Neural crest cell (in vitro differentiated cells): Measurements from ENCODE around the gene ZNF646. TPM values are rescaled to one million over a fixed set of nuclear protein-coding genes. Genes with fewer than 3 reads are reported as not detected.

Source experiments
- DNase-seq: peaks from one replicate; pipeline ENCODE4 v3.0.0; 2021; ENCODE audit warnings: low read depth, mixed read lengths, low spot score
- H3K27ac Mint-ChIP-seq: one replicate; pipeline ENCODE4 v1.8.0; 2021; ENCODE audit warnings: mild to moderate bottlenecking, mixed read lengths; ENCODE audit not compliant: unreplicated experiment
- H3K27me3 Mint-ChIP-seq: 2 replicates; pipeline ENCODE4 v1.8.0; 2021; ENCODE audit warnings: low read depth, mild to moderate bottlenecking, mixed read lengths
- H3K36me3 Mint-ChIP-seq: 2 replicates; pipeline ENCODE4 v1.8.0; 2021; ENCODE audit warnings: low read depth, mild to moderate bottlenecking, mixed read lengths
- H3K4me1 Mint-ChIP-seq: 2 replicates; pipeline ENCODE4 v1.8.0; 2021; ENCODE audit warnings: mixed read lengths
- H3K4me3 Mint-ChIP-seq: one replicate; pipeline ENCODE4 v1.8.0; 2021; ENCODE audit warnings: mild to moderate bottlenecking, mixed read lengths
- H3K9me3 Mint-ChIP-seq: 2 replicates; pipeline ENCODE4 v1.8.0; 2021; ENCODE audit warnings: mixed read lengths
- CTCF ChIP-seq: fragments of 200-600 bp; sonication (generic); conservative IDR thresholded peaks from 2 replicates; pipeline ENCODE4 v1.5.0; 2021; ENCODE audit warnings: antibody characterized with exemption, mild to moderate bottlenecking
- total RNA-seq: library from RNA; stranded (reverse); gene quantifications from 2 replicates; pipeline ENCODE4 v1.2.1, GENCODE V29; 2021

The ZNF646 gene
- total RNA-seq, 1 donor from 2014 or later: 32.4 TPM

- H3K27ac Mint-ChIP-seq: no peak overlapping the region
These were observed 9.8 kb downstream of the ZNF646 start for GRCh38 chr16:31083981-31084380.

DNA sequence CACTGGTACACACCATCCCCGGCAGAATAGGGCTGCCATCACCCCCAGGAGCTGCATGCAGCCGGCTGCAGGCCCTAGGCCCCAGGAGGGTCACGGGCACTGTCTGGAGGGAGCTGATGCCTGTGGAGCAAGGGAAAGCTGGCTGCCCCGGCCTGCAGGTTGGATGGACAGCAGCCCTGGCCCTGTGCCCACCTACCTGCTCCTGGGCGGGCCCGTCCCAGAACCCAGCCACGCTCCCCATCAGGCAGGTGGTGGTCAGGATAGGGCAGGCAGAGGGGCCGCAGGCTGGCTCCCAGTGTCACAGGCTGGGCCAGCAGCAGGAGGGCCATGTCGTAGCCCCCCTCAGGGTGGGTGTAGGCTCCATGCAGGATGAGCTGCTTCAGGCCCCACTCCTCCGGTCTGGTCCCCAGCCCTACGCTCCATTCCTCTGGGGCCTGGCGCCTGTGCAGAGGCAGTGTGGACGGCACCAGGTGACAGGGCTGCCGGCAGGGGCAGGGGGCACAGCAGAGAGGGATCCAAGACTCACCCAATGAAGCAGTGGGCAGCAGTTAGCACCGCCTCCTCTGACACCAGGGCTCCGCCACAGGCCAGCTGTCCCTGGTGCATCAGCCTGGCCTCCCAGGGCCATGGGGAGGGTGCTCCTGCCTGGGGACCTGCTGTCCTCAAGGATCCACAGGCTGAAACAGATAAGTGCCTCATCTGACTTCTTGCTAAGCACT is 10.5 kb downstream of the ZNF646 start:
- H3K36me3 Mint-ChIP-seq: peaks cover 3% of the 10 kb centered on the region
- peaks cover 2% of the 10 kb centered on the region for H3K27me3 Mint-ChIP-seq
- no peaks in the 10 kb centered on the region for H3K9me3 Mint-ChIP-seq
- no peak for TF ChIP-seq CTCF
- H3K4me3 Mint-ChIP-seq: peak overlapping the region; percentile 19
- peak overlapping the region; percentile 90 for H3K27ac Mint-ChIP-seq
- H3K4me1 Mint-ChIP-seq: peaks cover 4% of the 10 kb centered on the region
- DNase-seq: no peak

More at GRCh38 chr16:31083981-31084380, 9.8 kb downstream of the ZNF646 start:
- H3K4me1 Mint-ChIP-seq: peaks cover 4% of the 10 kb centered on the region
- H3K36me3 Mint-ChIP-seq: peaks cover 6% of the 10 kb centered on the region
- peaks cover 2% of the 10 kb centered on the region for H3K27me3 Mint-ChIP-seq
- DNase-seq: no peak
- H3K9me3 Mint-ChIP-seq: no peaks in the 10 kb centered on the region
- H3K4me3 Mint-ChIP-seq: peak overlapping the region; percentile 19
- TF ChIP-seq CTCF: no peak

DNA sequence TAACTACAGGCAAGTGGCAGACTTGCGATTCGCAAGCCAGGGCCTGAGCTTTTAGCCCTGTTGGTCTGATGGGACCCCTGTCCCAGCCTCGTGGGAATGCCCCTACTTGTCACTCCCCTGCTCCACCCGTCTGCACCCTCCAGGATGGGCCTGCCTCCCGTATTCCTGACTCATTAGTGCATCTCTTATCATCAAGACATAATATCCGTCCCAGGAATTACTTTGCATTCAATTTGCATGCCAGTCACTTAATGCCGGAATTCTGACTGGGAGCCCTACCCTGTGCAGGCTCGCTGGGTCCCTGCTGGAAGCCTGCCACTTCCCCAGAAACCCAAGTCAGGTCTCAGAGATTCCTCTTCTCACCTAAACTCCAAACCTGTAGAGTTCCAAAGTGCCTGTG is 11.2 kb downstream of the ZNF646 start:
- peaks cover 4% of the 10 kb centered on the region for H3K4me1 Mint-ChIP-seq
- H3K27ac Mint-ChIP-seq: peak overlapping the region; percentile 90
- DNase-seq: no peak
- H3K27me3 Mint-ChIP-seq: peaks cover 2% of the 10 kb centered on the region
- H3K4me3 Mint-ChIP-seq: peak overlapping the region; percentile 2
- TF ChIP-seq CTCF: no peak
- peaks cover 3% of the 10 kb centered on the region for H3K36me3 Mint-ChIP-seq
- H3K9me3 Mint-ChIP-seq: no peaks in the 10 kb centered on the region

DNA sequence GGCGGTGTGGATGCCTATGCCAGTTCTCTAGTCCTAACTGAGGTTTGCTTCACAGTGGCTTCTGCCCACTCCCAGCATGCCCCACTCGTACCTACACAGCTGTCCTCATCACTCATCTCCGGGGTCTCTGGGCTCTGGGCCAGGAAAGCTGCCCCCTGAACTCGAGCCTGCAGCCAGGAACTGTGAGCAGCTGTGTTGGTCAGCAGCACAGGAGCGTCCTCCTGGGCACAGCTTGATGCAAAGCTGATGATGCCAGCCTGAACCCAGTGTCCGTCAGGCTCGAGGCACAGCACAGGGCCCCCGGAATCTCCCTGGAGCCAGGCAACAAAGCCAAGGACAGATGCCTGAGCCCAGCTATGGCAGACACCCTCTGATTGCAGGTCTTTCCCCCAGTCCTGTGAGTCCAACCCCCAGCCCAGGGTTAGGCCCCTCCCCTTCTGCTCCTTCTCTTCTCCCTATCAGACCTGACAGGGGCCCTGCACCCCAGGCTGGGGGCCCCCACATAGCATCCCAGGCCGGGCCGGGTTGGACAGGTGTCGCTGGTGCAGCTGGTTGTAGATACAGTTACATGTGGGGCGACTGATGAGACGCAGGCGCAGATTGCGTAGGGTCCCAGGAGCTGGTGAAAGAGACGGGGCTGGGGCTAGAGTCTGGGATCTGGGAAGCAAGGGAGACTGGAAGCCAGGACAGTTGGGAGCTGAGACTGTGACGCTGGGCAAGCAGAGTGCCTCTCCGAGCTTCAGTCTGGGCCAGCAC is 11.8 kb downstream of the ZNF646 start:
- Mint-ChIP-seq H3K9me3 (no peaks in the 10 kb centered on the region), H3K27me3 (peaks cover 2% of the 10 kb centered on the region), H3K4me1 (peaks cover 4% of the 10 kb centered on the region), H3K36me3 (peaks cover 2% of the 10 kb centered on the region), H3K4me3 (peak overlapping the region; percentile 34), H3K27ac (peak overlapping the region; percentile 67)
- no peak for DNase-seq
- no peak for TF ChIP-seq CTCF

DNA sequence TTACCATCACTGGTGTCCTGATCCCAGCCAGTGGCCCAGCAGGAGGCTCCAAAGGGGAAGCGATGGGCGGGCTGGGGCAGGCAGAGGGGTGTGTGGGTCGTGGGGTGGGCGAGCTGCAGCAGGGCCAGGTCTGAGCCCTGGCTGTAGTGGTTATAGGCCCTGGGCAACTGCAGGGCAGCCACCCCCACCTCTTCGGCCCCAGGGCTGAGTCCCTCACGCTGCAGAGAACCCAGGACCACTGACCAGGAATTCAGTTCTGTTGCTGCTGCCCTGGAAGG is 12.3 kb downstream of the ZNF646 start:
- Mint-ChIP-seq H3K4me3 (peak overlapping the region; percentile 34), H3K36me3 (peaks cover 2% of the 10 kb centered on the region), H3K27me3 (peaks cover 2% of the 10 kb centered on the region)

More for the DNA sequence above, 12.3 kb downstream of the ZNF646 start:
- no peaks in the 10 kb centered on the region for H3K9me3 Mint-ChIP-seq
- no peak for DNase-seq
- peaks cover 4% of the 10 kb centered on the region for H3K4me1 Mint-ChIP-seq
- H3K27ac Mint-ChIP-seq: no peak overlapping the region
- TF ChIP-seq CTCF: no peak
